ENCODE measurements around the gene ST6GAL1.
"Not testable (repeated sequence)": the region's sequence is repeated elsewhere in the genome, so short reads cannot be mapped to it uniquely, and the experiment has no call there.

ST6GAL1 gene

DNA sequence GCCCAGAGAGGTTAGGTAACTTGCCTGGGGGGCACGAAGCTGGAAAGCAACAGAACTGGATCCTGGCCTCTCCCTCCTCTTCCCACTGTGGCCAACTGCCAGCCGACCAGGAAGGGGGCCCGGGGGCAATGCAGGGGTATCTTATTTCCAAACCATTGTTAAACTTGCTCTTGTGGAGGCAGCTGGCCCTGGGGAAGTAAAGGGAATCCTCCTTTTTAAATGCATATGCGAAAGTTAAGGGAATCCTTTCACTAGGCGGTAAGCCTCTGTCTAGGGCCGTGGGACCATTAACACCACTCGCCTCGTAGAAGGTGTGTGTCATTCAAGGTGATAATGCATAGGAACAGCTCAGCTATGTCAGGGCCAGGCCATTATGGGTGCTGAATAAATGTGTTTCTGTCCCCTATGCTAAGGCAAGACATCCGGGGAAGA is 68.6 kb downstream of the ST6GAL1 start:
- no peak for DNase-seq

DNA sequence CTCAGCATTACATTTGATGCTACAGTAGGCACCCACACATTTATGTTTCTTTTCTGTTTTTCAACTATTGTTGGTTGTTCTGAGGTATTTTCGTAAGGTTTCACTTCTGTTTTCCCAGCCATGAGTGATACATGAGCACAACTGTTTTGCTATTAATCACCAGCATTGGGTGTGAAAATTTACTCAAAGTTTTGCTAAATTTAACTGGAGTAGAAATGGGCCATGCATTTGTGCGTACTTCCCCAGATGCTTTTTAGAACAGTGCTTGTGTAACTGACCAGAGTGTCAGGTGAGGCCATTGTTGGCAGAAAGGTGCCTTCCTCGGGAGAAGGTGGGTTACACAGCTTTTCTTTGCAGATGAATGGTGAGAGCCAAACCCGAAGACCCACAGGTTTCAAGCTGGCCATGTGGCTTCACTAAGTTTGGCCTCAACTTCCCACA is 70.4 kb downstream of the ST6GAL1 start:
- peak; percentile 93 for DNase-seq

GRCh38 chr3:187002915-187003314 is 72.6 kb downstream of the ST6GAL1 start:
- no peak for DNase-seq

DNA sequence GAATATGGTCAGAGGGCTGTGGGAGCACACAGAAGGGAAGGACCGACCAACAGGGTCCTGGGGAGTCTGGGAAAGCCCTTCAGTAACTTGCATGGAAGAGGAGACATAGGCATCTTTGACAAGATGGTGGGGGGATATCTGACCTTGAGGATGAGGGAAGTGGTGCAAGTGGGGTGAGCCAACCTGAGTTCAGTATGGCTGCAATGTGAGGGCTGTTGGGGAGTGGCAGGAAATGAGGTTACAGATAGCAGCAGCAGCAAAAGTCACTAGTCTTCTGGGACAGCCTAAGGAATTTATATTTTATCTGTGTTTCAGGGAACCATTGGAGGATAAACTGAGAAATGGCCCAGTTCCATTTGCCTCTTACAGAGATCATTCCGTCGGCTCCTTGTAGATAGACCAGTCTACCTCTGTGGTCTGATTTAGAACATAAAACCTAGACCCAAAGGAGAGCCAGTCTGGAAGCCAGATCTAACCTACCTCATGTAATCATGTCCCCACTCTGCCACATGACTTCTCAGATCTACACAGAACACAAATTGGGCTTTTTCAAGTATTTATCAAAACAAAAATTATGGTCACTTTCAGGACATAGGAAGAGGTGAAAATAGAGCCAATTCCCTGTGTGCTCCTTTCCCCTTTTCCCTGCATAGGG is 75.6 kb downstream of the ST6GAL1 start:
- peak; percentile 11 for DNase-seq

DNA sequence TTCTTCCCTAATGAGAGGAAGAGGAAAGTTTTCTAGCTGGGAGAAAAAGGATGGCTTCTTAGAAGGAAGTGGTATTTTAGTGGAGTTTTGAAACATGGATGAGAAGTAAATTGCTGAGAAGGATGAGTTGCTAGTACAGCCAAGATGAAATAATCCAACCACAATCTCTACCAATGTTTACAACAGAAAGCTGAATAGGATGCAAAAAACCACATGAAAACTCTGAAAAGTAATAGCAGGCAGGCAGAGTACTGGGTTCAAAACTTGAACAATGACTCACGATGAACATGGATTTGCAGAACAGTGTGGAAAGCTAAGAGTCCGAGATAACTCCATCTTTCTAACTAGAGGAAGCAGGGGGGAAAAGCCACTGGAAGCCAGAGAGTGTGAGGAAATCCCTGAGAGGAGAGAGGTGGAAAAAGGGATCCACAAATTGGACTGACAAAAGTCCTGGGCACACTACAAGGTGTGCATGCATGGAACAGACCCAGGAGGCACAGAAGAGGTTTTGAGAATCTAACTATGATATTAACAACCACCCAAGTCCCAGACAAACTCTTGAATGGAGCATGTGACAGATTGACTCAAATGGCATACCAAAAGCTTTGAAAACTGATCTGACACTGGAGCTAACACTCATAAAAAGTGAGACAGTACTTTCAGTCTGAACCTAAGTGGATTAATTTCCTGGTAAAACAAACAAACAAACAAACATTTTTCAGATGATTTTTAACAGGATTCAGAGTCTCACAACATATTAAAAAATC is 76.7 kb downstream of the ST6GAL1 start:
- peak; percentile 79 for DNase-seq

- not testable (repeated sequence) for DNase-seq
Observed at GRCh38 chr3:187010382-187010781, 80.1 kb downstream of the ST6GAL1 start.

- peak; percentile 88 for DNase-seq
Observed at GRCh38 chr3:187011915-187012314, 81.6 kb downstream of the ST6GAL1 start.

- DNase-seq = no peak
Observed at GRCh38 chr3:187012609-187013051, 82.3 kb downstream of the ST6GAL1 start.

GRCh38 chr3:187013159-187013716 is 82.9 kb downstream of the ST6GAL1 start:
- DNase-seq = peak; percentile 71

- no peak for DNase-seq
Observed at GRCh38 chr3:187014417-187014864, 84.1 kb downstream of the ST6GAL1 start.

- DNase-seq = no peak
Observed at GRCh38 chr3:187015903-187016638, 85.7 kb downstream of the ST6GAL1 start.

DNA sequence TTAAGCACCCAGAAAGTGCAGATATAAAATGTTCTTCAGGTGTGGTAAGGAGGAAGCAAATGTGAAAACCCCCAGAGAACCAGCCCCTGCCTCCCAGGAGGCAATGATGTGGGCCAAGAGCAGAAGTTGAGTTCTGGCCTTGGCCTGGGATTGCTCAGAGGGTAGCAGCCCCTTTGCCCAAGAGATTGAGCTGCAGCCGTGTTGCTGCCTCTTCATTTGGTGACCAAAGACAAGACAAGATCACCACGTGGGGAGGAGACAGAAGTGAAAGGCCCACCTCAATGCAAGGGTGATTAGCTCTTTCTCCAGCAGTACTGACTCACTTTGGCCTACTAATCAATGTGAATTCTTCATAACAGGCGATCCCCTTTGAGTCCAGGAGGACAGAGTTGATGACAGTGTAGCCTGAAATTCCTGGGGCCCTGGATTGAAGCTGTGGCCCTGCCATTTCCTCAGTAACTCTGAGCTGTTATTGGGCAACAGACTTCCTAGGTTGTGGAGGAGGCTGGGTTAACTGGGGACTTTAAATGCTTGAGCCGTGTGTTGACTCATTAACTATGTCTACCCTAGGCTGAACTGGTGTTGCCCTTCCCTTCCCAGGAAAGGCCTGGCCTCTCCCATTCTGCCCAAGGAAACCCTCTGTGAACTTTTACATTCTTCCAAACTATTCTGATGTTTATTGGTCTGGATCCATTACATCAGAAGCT is 86.5 kb downstream of the ST6GAL1 start:
- peak; percentile 75 for DNase-seq

DNA sequence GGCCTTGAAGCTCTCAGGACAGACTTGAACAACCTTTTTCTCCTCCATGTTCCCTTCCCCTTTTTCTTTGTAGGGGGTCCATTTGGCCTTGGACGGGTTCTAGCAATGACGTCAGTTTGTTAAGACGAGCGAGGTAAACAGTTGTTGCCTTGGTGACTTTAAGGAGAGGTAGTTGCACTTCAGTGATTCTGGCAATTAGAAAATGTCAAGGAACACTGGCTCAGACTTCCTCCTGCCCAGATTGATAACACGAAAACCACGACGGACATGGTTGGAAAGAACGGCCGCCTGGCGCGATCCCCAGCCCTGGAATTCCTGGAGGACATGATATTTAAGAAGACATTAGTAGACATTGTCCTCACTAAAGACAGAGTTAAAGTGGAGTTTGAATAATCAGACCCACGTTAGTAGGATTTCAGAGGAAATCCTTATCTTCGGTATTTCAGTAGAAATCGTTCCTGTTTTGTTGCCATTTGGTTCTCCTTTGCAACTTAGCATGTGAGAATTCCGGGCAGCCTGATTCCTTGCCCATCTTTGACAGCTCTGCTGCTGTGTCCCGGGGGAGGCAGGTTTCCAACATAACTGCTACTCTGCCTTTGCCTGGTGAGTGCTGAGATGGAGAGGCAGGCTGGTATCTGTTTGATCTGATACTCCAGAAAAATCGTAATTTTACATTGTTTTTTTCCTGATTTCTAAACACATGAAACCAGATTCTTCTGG is 87.3 kb downstream of the ST6GAL1 start:
- no peak for DNase-seq

DNA sequence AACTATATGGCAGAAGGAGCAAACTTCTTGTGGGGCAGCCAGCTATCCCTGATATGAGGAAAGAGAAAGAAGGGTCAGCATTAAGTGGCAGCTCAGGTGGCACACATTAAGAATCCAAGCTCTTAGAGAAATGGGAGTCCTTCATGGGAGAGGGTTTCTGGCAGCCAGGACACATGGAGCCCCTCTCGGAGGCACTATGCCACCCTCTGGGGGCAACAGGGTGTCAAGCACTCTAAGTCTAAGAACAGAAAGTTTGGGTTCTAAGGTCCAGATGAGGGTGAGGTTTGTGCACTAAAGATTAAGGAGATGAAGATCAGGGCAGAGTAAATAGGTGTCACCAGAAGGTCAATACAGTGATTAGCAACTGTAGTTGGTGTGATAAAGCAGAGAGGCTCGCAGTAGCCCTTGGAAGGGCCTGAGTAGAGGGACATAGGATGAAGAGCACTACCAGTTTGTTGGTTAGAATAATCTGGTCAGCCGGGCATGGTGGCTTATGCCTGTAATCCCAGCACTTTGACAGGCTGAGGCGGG is 89.3 kb downstream of the ST6GAL1 start:
- DNase-seq = no peak

GRCh38 chr3:187020376-187020775 is 90.0 kb downstream of the ST6GAL1 start:
- no peak for DNase-seq

DNA sequence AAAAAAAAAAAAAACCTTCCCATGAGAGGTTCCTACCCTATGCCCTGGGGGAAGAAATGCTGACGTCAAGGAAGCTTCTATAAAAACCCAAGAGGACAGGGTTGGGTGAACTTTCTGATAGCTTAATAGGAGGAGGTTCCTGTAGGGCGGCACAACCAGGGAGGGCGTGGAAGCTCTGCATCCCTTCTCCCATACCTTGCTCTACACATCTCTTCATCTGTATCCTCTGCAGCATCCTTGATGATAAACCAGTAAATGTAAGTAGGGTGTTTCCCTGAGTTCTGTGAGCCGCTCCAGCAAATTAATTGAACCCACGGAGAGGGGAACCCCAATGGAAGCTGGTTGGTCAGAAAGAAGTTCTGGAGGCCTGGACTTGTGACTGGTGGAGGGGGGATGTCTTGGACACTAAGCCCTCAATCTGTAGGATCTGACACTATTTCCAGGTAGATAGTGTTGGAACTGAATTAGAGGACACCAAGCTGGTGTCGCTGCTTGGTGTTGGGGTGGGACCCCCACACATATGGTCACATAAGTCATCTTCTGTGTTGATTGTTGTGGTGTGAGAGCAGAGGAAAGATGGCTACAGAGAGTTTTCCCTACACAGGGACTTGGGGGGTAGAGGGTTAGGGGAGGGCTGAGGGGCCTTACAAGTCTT is 91.5 kb downstream of the ST6GAL1 start:
- DNase-seq = no peak

- no peak for DNase-seq
Observed at GRCh38 chr3:187022403-187023029, 92.2 kb downstream of the ST6GAL1 start.

DNA sequence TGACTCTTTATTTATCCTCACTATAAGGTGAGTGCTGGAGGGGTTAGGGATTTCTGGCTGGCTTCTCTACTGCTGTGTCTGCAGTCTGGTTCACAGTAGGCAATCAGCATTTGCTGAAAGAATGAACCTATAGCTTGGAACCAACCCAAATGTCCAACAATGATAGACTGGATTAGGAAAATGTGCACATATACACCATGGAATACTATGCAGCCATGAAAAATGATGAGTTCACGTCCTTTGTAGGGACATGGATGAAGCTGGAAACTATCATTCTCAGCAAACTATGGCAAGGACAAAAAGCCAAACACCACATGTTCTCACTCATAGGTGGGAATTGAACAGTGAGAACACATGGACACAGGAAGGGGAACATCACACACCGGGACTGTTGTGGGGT is 93.0 kb downstream of the ST6GAL1 start:
- DNase-seq = not testable (repeated sequence)

DNA sequence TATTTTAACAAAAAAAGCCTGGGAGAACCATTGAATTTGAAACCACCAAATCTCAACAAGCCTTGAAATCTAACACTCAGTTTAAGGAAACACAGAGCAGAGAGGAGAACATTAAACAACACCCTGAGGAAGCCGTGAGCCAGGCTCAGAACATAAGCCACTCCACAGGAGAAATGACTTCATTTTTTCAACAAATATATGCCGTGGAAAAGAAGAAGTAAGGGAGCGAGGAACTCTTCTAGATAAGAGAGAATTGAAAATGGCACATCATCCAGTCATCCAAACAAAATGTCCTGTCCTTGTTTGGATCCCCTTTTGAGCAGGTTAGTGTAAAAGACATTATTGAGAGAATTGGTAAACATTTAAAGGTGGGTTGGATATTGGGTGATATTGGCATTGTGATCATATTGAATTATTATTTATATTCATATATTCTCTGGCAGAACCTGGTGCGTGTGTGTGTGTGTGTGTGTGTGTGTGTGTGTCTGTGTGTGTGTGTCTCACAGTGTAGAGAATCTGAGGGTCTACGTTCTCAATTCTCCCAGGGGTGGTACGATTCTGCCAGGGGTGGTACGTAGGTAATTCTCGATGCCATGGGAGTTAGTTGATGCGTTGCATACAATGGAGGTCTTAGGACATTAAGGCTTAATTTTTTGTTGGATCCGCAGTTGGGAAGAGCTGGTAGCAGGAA is 94.4 kb downstream of the ST6GAL1 start:
- peak; percentile 21 for DNase-seq

GRCh38 chr3:187025254-187025655 is 94.9 kb downstream of the ST6GAL1 start:
- peak; percentile 25 for DNase-seq

All from MV-4-11 (cell line).